Stomach (tissue), 4 donors: ENCODE measurements around the gene ITPKC.

Experiments
- POLR2A ChIP-seq, 4 donors: fragments of 450-650 bp; IDR thresholded peaks; one replicate each; pipeline ENCODE4 v1.6.1; 2016; ENCODE audit warnings: antibody characterized with exemption in 4 of 4, control low read depth in 2 of 4, mild to moderate bottlenecking in 1 of 4, moderate library complexity in 1 of 4
- POLR2AphosphoS5 ChIP-seq, 3 donors: sonication (generic); formaldehyde crosslinking; IDR thresholded peaks; one replicate each; pipeline ENCODE4 v1.6.1; 2016; ENCODE audit warnings: antibody characterized with exemption in 3 of 3
- TF ChIP-seq, protein P1 (sequence below), 7 experiments: fragments of 450-650 bp in 4 of 7; fragments of 200-600 bp in 3 of 7; sonication (generic) in 3 of 7; IDR thresholded peaks; one replicate each; pipeline ENCODE4 v1.5.1; 2016 to 2019; ENCODE audit warnings: antibody characterized with exemption in 7 of 7, control low read depth in 2 of 7, mild to moderate bottlenecking in 1 of 7

DNA sequence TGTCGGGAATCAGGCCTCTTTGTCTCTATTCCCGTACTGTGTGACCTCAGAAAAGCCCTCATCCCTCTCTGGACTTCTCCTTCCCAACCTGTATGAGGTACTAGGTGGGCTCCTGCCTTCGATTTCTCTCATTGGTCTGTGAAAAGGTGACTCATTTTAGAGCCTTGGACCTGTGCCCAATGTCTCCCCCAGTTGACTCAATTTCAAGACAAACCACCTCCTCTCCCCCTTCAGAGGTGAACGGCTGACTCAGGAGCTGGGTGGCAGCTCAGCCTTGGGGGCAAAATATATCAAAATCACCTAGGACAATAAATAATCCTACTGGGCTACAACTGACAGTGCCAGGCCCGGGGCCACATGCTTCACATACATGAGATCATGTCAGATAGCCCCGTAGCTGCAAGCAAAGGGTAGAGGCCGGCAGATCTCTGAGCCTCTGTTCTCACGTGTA lies 856 bp upstream of the ITPKC start:
- TF ChIP-seq, protein P1, sequence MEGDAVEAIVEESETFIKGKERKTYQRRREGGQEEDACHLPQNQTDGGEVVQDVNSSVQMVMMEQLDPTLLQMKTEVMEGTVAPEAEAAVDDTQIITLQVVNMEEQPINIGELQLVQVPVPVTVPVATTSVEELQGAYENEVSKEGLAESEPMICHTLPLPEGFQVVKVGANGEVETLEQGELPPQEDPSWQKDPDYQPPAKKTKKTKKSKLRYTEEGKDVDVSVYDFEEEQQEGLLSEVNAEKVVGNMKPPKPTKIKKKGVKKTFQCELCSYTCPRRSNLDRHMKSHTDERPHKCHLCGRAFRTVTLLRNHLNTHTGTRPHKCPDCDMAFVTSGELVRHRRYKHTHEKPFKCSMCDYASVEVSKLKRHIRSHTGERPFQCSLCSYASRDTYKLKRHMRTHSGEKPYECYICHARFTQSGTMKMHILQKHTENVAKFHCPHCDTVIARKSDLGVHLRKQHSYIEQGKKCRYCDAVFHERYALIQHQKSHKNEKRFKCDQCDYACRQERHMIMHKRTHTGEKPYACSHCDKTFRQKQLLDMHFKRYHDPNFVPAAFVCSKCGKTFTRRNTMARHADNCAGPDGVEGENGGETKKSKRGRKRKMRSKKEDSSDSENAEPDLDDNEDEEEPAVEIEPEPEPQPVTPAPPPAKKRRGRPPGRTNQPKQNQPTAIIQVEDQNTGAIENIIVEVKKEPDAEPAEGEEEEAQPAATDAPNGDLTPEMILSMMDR (IDR thresholded peaks at IDR 0.05), result no peak
- TF ChIP-seq POLR2A (IDR thresholded peaks at IDR 0.05) (no peak), POLR2AphosphoS5 (IDR thresholded peaks at IDR 0.05) (no peak)
